Chondrocyte (in vitro differentiated cells): ENCODE results near the gene ATP6V1F. TPM values are rescaled to one million over a fixed set of nuclear protein-coding genes. Genes with fewer than 3 reads are reported as not detected.

Experiments
- DNase-seq: peaks from one replicate; pipeline ENCODE4 v3.0.0; 2021; ENCODE audit warnings: mixed read lengths, low spot score
- H3K27ac Mint-ChIP-seq: one replicate; pipeline ENCODE4 v1.8.0; 2021; ENCODE audit warnings: mild to moderate bottlenecking, moderate library complexity, mixed read lengths; ENCODE audit not compliant: unreplicated experiment
- H3K27me3 Mint-ChIP-seq: 2 replicates; pipeline ENCODE4 v1.8.0; 2021; ENCODE audit warnings: low read depth, mixed read lengths
- H3K36me3 Mint-ChIP-seq: 2 replicates; pipeline ENCODE4 v1.8.0; 2021; ENCODE audit warnings: low read depth, mixed read lengths
- H3K4me1 Mint-ChIP-seq: 2 replicates; pipeline ENCODE4 v1.8.0; 2021; ENCODE audit warnings: low read depth, mild to moderate bottlenecking, mixed read lengths
- H3K4me3 Mint-ChIP-seq: one replicate; pipeline ENCODE4 v1.8.0; 2021; ENCODE audit warnings: mild to moderate bottlenecking, moderate library complexity, mixed read lengths; ENCODE audit not compliant: unreplicated experiment
- H3K9me3 Mint-ChIP-seq: 2 replicates; pipeline ENCODE4 v1.8.0; 2021; ENCODE audit warnings: low read depth, mixed read lengths
- CTCF ChIP-seq: fragments of 200-600 bp; sonication (generic); IDR thresholded peaks from 2 replicates; pipeline ENCODE4 v1.5.0; 2021; ENCODE audit warnings: antibody characterized with exemption, mild to moderate bottlenecking, moderate library complexity
- total RNA-seq: library from RNA; stranded (reverse); gene quantifications from 3 replicates; pipeline ENCODE4 v1.2.1, GENCODE V29; 2021

Gene ATP6V1F
- total RNA-seq, 1 donor from 2014 or later, result 154 TPM

GRCh38 chr7:128883622-128884448 is 21.2 kb downstream of the ATP6V1F start:
- H3K4me3 Mint-ChIP-seq, result no peak overlapping the region
- peak; percentile 91 for DNase-seq
- H3K9me3 Mint-ChIP-seq, result no peaks in the 10 kb centered on the region
- H3K27me3 Mint-ChIP-seq, result peaks cover 2% of the 10 kb centered on the region
- no peak overlapping the region for H3K27ac Mint-ChIP-seq
- H3K4me1 Mint-ChIP-seq, result peaks cover 2% of the 10 kb centered on the region
- peak; percentile 99 for TF ChIP-seq CTCF
- no peaks in the 10 kb centered on the region for H3K36me3 Mint-ChIP-seq

- Mint-ChIP-seq H3K9me3 (no peaks in the 10 kb centered on the region), H3K4me1 (peaks cover 2% of the 10 kb centered on the region), H3K27me3 (peaks cover 2% of the 10 kb centered on the region), H3K27ac (no peak overlapping the region), H3K36me3 (no peaks in the 10 kb centered on the region), H3K4me3 (no peak overlapping the region)
- peak; percentile 86 for DNase-seq
- no peak for TF ChIP-seq CTCF
Measured at GRCh38 chr7:128884561-128885369, 22.1 kb downstream of the ATP6V1F start.

GRCh38 chr7:128885370-128886187 is 22.9 kb downstream of the ATP6V1F start:
- Mint-ChIP-seq H3K4me1 (peaks cover 2% of the 10 kb centered on the region), H3K36me3 (no peaks in the 10 kb centered on the region), H3K27ac (no peak overlapping the region), H3K4me3 (no peak overlapping the region), H3K27me3 (peaks cover 3% of the 10 kb centered on the region), H3K9me3 (no peaks in the 10 kb centered on the region)
- no peak for TF ChIP-seq CTCF
- DNase-seq, result no peak

- peak; percentile 75 for DNase-seq
- H3K4me3 Mint-ChIP-seq, result no peak overlapping the region
Measured at GRCh38 chr7:128886391-128887168, 23.9 kb downstream of the ATP6V1F start.

More at GRCh38 chr7:128886391-128887168, 23.9 kb downstream of the ATP6V1F start:
- peaks cover 2% of the 10 kb centered on the region for H3K4me1 Mint-ChIP-seq
- H3K27me3 Mint-ChIP-seq, result peaks cover 3% of the 10 kb centered on the region
- H3K36me3 Mint-ChIP-seq, result no peaks in the 10 kb centered on the region
- TF ChIP-seq CTCF, result no peak
- H3K9me3 Mint-ChIP-seq, result no peaks in the 10 kb centered on the region
- H3K27ac Mint-ChIP-seq, result no peak overlapping the region
